ENCODE measurements around the gene DNAJC5.

The DNAJC5 gene

GRCh38 chr20:63861981-63862901 lies 32.7 kb upstream of the DNAJC5 start:
- Histone ChIP-seq H3K4me3 (ENCODE audit: control insufficient read depth in 1 of 7, extremely low read depth in 1 of 7, insufficient read depth in 4 of 7, low read depth in 2 of 7, low read length in 6 of 7) (no peak overlapping the region), H3K4me1 (ENCODE audit: control extremely low read depth in 1 of 4, control insufficient read depth in 4 of 4, insufficient read depth in 4 of 4, low read length in 3 of 4) (peaks cover 0 to 86% (median 66%) of the 10 kb centered on the region in 4 experiments), H3K36me3 (ENCODE audit: control insufficient read depth in 4 of 4, insufficient read depth in 4 of 4, low read length in 3 of 4) (peaks cover 0 to 20% (median 11%) of the 10 kb centered on the region in 4 experiments), H3K9me3 (ENCODE audit: control extremely low read depth in 1 of 5, control insufficient read depth in 4 of 5, insufficient read depth in 2 of 5, low read depth in 1 of 5, low read length in 4 of 5) (no peaks in the 10 kb centered on the region), H3K27me3 (replicated peaks in 2 of 5; ENCODE audit: control insufficient read depth in 4 of 5, insufficient read depth in 5 of 5, low read length in 4 of 5) (no peaks in the 10 kb centered on the region), H3K27ac (ENCODE audit: insufficient read depth in 1 of 2, low read depth in 1 of 2, low read length in 2 of 2, poor library complexity in 1 of 2, severe bottlenecking in 2 of 2) (no peak overlapping the region)
- ChIA-PET POLR2A (no interaction called here), CTCF (interaction anchor here (0.8 to 2.7 kb wide), 5 partner anchors 19 to 87 kb away, joined by 3 to 10 read pairs (median 3); no protein-coding TSS in a partner anchor)
- WGBS (ENCODE audit: insufficient coverage): 96% methylated on average over 95 of the region's 95 CpGs
- no peak for DNase-seq

- CTCF ChIA-PET: interaction anchor here (0.5 to 2.7 kb wide), 14 partner anchors 9 to 326 kb away, joined by 3 to 12 read pairs (median 3); partner anchors contain the start of gene PTK6
- H3K9me3 ChIP-seq (ENCODE audit: control extremely low read depth in 1 of 5, control insufficient read depth in 4 of 5, insufficient read depth in 2 of 5, low read depth in 1 of 5, low read length in 4 of 5): no peaks in the 10 kb centered on the region
- POLR2A ChIA-PET: interaction anchor here (1.0 to 1.2 kb wide), 3 partner anchors 19 to 156 kb away, joined by 3 read pairs; no protein-coding TSS in a partner anchor
- no peak for DNase-seq
- H3K4me3 ChIP-seq (ENCODE audit: control insufficient read depth in 1 of 7, extremely low read depth in 1 of 7, insufficient read depth in 4 of 7, low read depth in 2 of 7, low read length in 6 of 7): peak overlapping the region in 6 of 7 experiments; percentile 13 to 95 (median 91)
- H3K36me3 ChIP-seq (ENCODE audit: control insufficient read depth in 4 of 4, insufficient read depth in 4 of 4, low read length in 3 of 4): peaks cover 0 to 23% (median 13%) of the 10 kb centered on the region in 4 experiments
- H3K27me3 ChIP-seq (replicated peaks in 2 of 5; ENCODE audit: control insufficient read depth in 4 of 5, insufficient read depth in 5 of 5, low read length in 4 of 5): no peaks in the 10 kb centered on the region
- WGBS (ENCODE audit: insufficient coverage): 85% methylated on average over 9 of the region's 18 CpGs
- H3K27ac ChIP-seq (ENCODE audit: insufficient read depth in 1 of 2, low read depth in 1 of 2, low read length in 2 of 2, poor library complexity in 1 of 2, severe bottlenecking in 2 of 2): peak overlapping the region; percentile 61 to 93
- peaks cover 0 to 77% (median 57%) of the 10 kb centered on the region in 4 experiments for H3K4me1 ChIP-seq (ENCODE audit: control extremely low read depth in 1 of 4, control insufficient read depth in 4 of 4, insufficient read depth in 4 of 4, low read length in 3 of 4)
These were observed 31.7 kb upstream of the DNAJC5 start for GRCh38 chr20:63863021-63863797.

GRCh38 chr20:63863798-63864544 lies 31.0 kb upstream of the DNAJC5 start:
- peaks cover 0 to 28% (median 19%) of the 10 kb centered on the region in 4 experiments for H3K36me3 ChIP-seq (ENCODE audit: control insufficient read depth in 4 of 4, insufficient read depth in 4 of 4, low read length in 3 of 4)
- no peaks in the 10 kb centered on the region for H3K27me3 ChIP-seq (replicated peaks in 2 of 5; ENCODE audit: control insufficient read depth in 4 of 5, insufficient read depth in 5 of 5, low read length in 4 of 5)
- POLR2A ChIA-PET: interaction anchor here (1.0 to 1.7 kb wide), 6 partner anchors 10 to 157 kb away, joined by 3 to 5 read pairs (median 3); partner anchors contain the start of gene ZBTB46
- CTCF ChIA-PET: interaction anchor here (0.5 to 2.7 kb wide), 18 partner anchors 9 to 326 kb away, joined by 3 to 12 read pairs (median 4); partner anchors contain the start of genes DNAJC5 and PTK6
- peak overlapping the region; percentile 61 to 93 for H3K27ac ChIP-seq (ENCODE audit: insufficient read depth in 1 of 2, low read depth in 1 of 2, low read length in 2 of 2, poor library complexity in 1 of 2, severe bottlenecking in 2 of 2)
- H3K4me1 ChIP-seq (ENCODE audit: control extremely low read depth in 1 of 4, control insufficient read depth in 4 of 4, insufficient read depth in 4 of 4, low read length in 3 of 4): peaks cover 0 to 69% (median 49%) of the 10 kb centered on the region in 4 experiments
- WGBS (ENCODE audit: insufficient coverage): 4% methylated on average over 24 of the region's 38 CpGs
- peak; percentile 93 to 96 (median 95) for DNase-seq
- no peaks in the 10 kb centered on the region for H3K9me3 ChIP-seq (ENCODE audit: control extremely low read depth in 1 of 5, control insufficient read depth in 4 of 5, insufficient read depth in 2 of 5, low read depth in 1 of 5, low read length in 4 of 5)
- peak overlapping the region; percentile 59 to 95 (median 89) for H3K4me3 ChIP-seq (ENCODE audit: control insufficient read depth in 1 of 7, extremely low read depth in 1 of 7, insufficient read depth in 4 of 7, low read depth in 2 of 7, low read length in 6 of 7)

- H3K27ac ChIP-seq (ENCODE audit: insufficient read depth in 1 of 2, low read depth in 1 of 2, low read length in 2 of 2, poor library complexity in 1 of 2, severe bottlenecking in 2 of 2): peak overlapping the region; percentile 33 to 93
- no peaks in the 10 kb centered on the region for H3K9me3 ChIP-seq (ENCODE audit: control extremely low read depth in 1 of 5, control insufficient read depth in 4 of 5, insufficient read depth in 2 of 5, low read depth in 1 of 5, low read length in 4 of 5)
- peaks cover 0 to 34% (median 25%) of the 10 kb centered on the region in 4 experiments for H3K36me3 ChIP-seq (ENCODE audit: control insufficient read depth in 4 of 4, insufficient read depth in 4 of 4, low read length in 3 of 4)
- H3K4me1 ChIP-seq (ENCODE audit: control extremely low read depth in 1 of 4, control insufficient read depth in 4 of 4, insufficient read depth in 4 of 4, low read length in 3 of 4): peaks cover 0 to 63% (median 43%) of the 10 kb centered on the region in 4 experiments
- no peak for DNase-seq
- H3K4me3 ChIP-seq (ENCODE audit: control insufficient read depth in 1 of 7, extremely low read depth in 1 of 7, insufficient read depth in 4 of 7, low read depth in 2 of 7, low read length in 6 of 7): peak overlapping the region; percentile 59 to 95 (median 89)
- ChIA-PET CTCF (interaction anchor here (0.6 to 3.0 kb wide), 19 partner anchors 9 to 166 kb away, joined by 3 to 13 read pairs (median 4); partner anchors contain the start of genes ARFRP1, DNAJC5 and ZGPAT), POLR2A (interaction anchor here (0.6 to 1.7 kb wide), 13 partner anchors 9 to 378 kb away, joined by 3 to 5 read pairs (median 3); partner anchors contain the start of genes SLC2A4RG and ZBTB46)
- 0% methylated on average over 17 of the region's 25 CpGs for WGBS (ENCODE audit: insufficient coverage)
- no peaks in the 10 kb centered on the region for H3K27me3 ChIP-seq (replicated peaks in 2 of 5; ENCODE audit: control insufficient read depth in 4 of 5, insufficient read depth in 5 of 5, low read length in 4 of 5)
These were observed 30.4 kb upstream of the DNAJC5 start for GRCh38 chr20:63864545-63864977.

GRCh38 chr20:63864978-63865640 lies 29.8 kb upstream of the DNAJC5 start, which contains the start of gene TPD52L2:
TSS of gene TPD52L2 (plus strand) at chr20:63865270. CDS start at chr20:63865366, 96 bp downstream.
- Histone ChIP-seq H3K4me1 (ENCODE audit: control extremely low read depth in 1 of 4, control insufficient read depth in 4 of 4, insufficient read depth in 4 of 4, low read length in 3 of 4) (peaks cover 0 to 58% (median 40%) of the 10 kb centered on the region in 4 experiments), H3K27me3 (replicated peaks in 2 of 5; ENCODE audit: control insufficient read depth in 4 of 5, insufficient read depth in 5 of 5, low read length in 4 of 5) (no peaks in the 10 kb centered on the region), H3K36me3 (ENCODE audit: control insufficient read depth in 4 of 4, insufficient read depth in 4 of 4, low read length in 3 of 4) (peaks cover 5 to 40% (median 28%) of the 10 kb centered on the region in 4 experiments), H3K9me3 (ENCODE audit: control extremely low read depth in 1 of 5, control insufficient read depth in 4 of 5, insufficient read depth in 2 of 5, low read depth in 1 of 5, low read length in 4 of 5) (no peaks in the 10 kb centered on the region), H3K4me3 (ENCODE audit: control insufficient read depth in 1 of 7, extremely low read depth in 1 of 7, insufficient read depth in 4 of 7, low read depth in 2 of 7, low read length in 6 of 7) (peak within 1 kb of the TSS; percentile 59 to 95 (median 89)), H3K27ac (ENCODE audit: insufficient read depth in 1 of 2, low read depth in 1 of 2, low read length in 2 of 2, poor library complexity in 1 of 2, severe bottlenecking in 2 of 2) (peak within 1 kb of the TSS; percentile 70 to 93)
- DNase-seq: peak; percentile 98 to 99 (median 99)
- CTCF ChIA-PET: interaction anchor here (0.6 to 3.0 kb wide), 21 partner anchors 9 to 167 kb away, joined by 3 to 13 read pairs (median 4); partner anchors contain the start of genes ARFRP1, DNAJC5 and ZGPAT
- POLR2A ChIA-PET: interaction anchor here (0.5 to 1.7 kb wide), 12 partner anchors 9 to 377 kb away, joined by 3 to 5 read pairs (median 4); partner anchors contain the start of genes SLC2A4RG and ZBTB46
- 0% methylated on average over 66 of the region's 68 CpGs for whole genome bisulfite sequencing (ENCODE audit: insufficient coverage)

Data from common myeloid progenitor, CD34-positive (primary cell).